A673 (cell line): Measurements from ENCODE around the gene GABBR1.

Source experiments
- CTCF ChIP-seq: fragments of 300-800, 200-600 bp; sonication (generic); conservative IDR thresholded peaks from 2 replicates; pipeline ENCODE4 v1.5.1; 2017; ENCODE audit warnings: low read depth, mild to moderate bottlenecking, antibody characterized with exemption, low read length, moderate library complexity, mixed read lengths
- EZH2 ChIP-seq: fragments of 200-600 bp; sonication (generic); IDR thresholded peaks from 2 replicates; pipeline ENCODE4 v1.6.1; 2017; ENCODE audit warnings: borderline replicate concordance, low read depth, mild to moderate bottlenecking, mixed read lengths, antibody characterized with exemption, low read length; ENCODE audit not compliant: poor library complexity, severe bottlenecking

DNA sequence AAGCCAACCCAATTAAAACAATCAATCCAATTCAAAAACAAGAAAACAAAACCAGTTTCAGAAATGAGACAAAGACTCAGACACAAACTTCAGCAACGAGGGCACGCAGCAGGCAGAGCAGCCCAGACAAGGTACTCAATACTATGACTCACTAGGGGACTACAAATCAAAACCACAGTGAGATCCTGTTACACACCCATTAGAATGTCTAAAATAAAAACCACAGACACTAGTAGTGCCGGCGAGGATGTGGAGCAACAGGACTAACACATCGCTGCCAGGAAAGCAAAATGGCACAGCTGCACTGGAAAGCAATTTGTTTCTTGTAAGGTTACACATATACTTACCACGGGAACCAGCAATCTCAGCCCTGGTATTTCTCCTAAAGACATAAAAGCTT, 116.9 kb downstream of the GABBR1 start:
- TF ChIP-seq CTCF (no peak), EZH2 (no peak)
